ENCODE measurements around the gene NSMF.

Gene NSMF

GRCh38 chr9:137433349-137433915 lies 25.7 kb downstream of the NSMF start:
- no peak for DNase-seq (ENCODE audit: low read depth in 2 of 2)

DNA sequence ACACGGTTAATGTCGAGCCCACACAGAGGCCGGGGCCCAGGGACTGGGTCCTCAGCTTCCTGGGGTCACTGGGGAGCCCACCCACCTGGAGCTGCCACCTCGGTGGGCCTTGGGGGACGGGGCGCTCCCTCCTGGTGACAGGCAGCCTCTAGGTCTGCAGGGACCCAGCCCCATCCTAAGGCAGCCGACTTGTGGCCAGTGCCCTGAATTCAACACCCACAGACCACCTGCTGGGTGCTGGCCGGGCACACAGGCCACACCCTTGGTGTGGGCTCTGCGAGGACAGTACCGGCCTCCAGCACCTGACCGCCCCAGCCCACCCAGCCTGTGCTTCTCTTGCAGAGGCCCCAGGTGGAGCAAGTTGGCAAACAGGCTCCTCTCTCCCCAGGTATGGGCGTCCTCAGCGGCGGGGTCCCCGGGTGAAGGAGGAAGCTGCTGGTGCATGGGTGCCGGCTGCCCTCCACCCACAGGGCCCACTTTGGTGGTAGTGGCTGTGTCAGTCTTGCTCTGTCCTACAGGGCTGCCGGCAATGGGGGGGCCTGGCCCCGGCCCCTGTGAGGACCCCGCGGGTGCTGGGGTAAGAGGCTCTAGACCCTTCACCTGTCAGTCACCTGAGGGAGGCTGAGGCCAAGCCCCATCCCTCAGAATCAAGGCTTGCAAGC lies 26.3 kb downstream of the NSMF start:
- no peak for DNase-seq (ENCODE audit: low read depth in 2 of 2)

DNA sequence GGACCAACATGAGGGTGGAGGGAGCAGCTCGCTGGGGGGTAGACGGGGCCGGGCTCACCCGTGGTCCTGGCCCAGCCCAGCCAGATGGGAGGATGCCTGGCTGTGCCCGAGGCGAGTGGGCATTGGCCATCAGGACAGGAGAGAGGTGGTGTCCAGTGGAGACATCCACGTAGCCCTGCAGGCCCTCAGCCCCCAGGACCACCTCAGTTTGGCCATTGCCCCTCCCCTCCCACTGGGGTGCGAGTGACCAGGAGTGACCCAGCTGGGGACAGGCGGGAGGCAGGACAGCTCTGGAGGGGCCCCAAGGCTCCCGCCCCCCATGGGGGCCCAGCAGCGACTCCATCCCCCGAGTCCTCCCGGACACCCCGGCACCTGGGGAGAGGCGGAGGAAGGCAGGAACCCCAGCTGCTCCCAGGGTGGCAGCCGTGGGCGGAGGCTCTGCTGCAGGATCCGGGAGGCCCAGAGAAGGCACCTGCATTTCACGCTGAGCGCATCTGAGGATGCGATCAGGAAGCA lies 27.7 kb downstream of the NSMF start:
- DNase-seq (ENCODE audit: low read depth in 2 of 2), result no peak

GRCh38 chr9:137430723-137431415 lies 28.3 kb downstream of the NSMF start:
- no peak for DNase-seq (ENCODE audit: low read depth in 2 of 2)

- no peak for DNase-seq (ENCODE audit: low read depth in 2 of 2)
Measured at GRCh38 chr9:137429974-137430722, 29.0 kb downstream of the NSMF start.

- DNase-seq (ENCODE audit: low read depth in 2 of 2), result no peak
Measured at GRCh38 chr9:137429546-137429890, 29.6 kb downstream of the NSMF start.

- DNase-seq (ENCODE audit: low read depth in 2 of 2), result no peak
Measured at GRCh38 chr9:137428841-137429545, 30.1 kb downstream of the NSMF start.

DNA sequence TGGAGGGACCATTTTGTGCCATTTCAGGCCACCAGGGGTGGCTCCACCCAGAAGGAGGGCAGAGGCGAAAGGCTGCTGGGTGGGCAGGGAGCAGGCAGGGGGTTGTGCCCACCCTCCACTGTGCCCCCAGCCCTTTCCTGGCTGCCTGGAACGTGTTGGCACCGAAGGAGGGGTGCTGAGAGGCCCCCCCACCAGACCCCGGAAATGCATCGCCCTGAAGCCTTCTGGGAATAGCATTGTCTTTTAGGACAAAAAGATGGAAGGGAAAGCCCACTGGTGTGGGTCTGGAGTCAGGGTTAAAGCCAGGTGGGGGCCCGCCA lies 30.9 kb downstream of the NSMF start:
- DNase-seq (ENCODE audit: low read depth in 2 of 2), result no peak

GRCh38 chr9:137427454-137428310 lies 31.5 kb downstream of the NSMF start:
- no peak for DNase-seq (ENCODE audit: low read depth in 2 of 2)

DNA sequence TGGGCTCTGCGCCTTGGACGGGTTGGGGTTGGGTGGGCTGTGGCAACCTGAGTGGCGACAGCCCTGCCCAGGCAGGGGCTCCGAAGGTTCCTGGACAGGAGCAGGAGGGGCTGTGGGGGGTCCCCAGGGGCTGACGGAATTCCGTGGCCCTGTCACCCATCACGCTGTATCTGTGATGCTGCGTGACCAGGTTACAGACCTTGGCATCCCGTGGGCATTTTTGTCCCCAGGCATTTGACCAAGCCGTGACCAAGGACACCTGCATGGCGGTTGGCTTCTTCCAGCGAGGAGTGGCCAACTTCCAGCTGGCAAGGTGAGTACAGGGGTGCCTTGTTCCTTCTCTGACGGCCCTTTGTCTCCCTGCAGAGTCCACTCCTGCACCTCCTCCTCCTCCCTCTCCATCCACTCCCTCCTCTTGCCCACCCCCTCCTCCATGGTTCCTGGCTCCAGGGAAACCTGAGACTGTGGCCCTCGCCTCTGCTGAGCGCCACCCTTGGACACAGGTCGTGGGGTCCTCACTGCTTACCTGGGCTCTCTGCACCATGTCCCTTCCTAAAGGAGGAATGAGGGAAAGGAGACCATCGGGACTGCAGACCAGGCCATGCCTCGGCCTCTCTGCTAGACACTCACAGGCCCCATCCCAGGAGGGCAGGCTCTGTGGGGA lies 33.0 kb downstream of the NSMF start:
- no peak for DNase-seq (ENCODE audit: low read depth in 2 of 2)

- no peak for DNase-seq (ENCODE audit: low read depth in 2 of 2)
Measured at GRCh38 chr9:137423514-137424291, 35.4 kb downstream of the NSMF start.

DNA sequence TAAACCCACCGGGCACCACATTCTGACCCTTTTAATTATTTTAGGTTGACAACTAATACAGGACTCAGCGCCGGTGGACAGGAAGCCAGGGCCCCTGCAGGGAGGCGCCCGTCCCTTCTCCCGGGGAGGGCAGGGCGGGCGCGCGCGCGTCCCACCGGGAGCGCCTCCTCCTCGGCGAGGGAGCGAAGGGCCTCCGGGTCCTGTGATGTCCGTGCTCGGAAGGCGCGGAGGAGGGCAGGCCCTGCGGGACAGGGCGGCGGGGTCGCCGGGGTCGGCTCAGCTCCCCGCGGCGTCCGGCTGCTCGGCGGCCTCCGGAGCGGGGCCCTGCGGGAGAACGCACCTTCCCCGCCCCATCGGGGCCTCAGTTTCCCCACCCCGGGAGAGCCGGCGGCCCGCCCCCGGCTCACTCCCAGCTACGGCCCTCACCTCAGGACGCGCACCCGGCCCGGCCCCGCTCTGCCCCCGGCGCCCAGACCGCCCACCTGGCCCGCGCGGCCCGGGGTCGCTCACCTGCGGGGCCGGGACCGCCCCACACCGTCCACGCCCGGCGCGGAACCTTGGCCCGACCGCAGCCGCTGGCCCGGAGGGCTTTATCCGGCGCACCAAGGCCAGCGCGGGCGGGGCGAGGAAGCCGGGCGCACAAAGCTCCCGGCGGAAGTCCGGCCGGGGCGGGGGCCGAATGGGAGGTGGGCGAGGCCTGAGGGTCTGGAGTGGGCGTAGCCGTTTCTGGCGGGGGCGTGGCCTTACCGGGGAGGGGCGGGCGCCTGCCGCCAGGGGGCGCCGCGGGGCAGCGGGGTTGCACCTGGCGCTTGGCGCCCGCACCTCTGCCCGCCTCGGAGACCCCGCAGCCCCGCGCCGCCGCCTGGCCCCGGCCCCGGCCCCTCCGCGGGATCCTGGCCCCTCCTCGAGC lies 36.3 kb downstream of the NSMF start, which contains the start of the genes EXD3 and NOXA1:
Gene EXD3, minus strand, starts transcription at position 559 of the 910 bp plus-strand sequence. CDS start 27,805 bp downstream, outside the sequence.
Gene NOXA1, plus strand, starts transcription at position 790 of the 910 bp plus-strand sequence. CDS start 137 bp downstream, outside the sequence.
- peak; percentile 92 to 94 for DNase-seq (ENCODE audit: low read depth in 2 of 2)

DNA sequence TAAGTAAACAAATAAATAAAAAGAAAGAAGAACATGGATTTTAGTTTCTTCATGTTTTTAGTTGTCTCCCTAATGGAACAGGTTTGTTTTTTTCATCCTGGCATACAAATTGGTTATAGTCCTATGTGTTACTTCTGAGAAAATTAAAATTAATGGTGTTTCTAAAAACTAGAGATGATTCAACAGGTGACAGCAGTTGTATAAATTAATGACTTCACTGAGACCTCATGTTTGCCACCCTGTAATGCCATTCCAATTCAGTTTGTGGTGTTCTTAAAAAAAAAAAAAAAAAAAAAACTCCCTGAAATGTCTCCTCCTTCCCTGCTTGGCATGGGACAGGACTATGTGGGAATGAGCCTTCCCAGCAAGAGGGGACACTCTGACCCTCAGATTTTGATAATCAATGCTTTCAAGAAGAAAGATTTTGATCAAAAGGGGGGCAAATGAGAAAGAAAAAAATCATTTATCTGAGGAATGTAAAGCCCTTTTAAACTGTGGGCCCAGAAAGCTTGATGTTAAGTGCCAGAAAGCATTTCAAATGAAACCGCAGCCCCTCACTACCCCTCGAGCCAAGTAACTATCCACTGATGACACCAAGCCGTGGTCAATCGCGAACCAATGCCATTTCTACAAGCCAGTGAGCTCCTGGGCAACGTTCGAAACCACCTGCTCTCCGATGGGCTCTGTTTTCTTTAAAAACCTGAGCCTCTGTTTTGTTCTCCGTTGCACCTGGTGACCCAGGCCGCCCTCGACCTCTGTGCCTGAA lies 37.1 kb downstream of the NSMF start:
- no peak for DNase-seq (ENCODE audit: low read depth in 2 of 2)

- no peak for DNase-seq (ENCODE audit: low read depth in 2 of 2)
Measured at GRCh38 chr9:137417161-137418021, 41.7 kb downstream of the NSMF start.

- DNase-seq (ENCODE audit: low read depth in 2 of 2), result no peak
Measured at GRCh38 chr9:137416563-137417151, 42.5 kb downstream of the NSMF start.

DNA sequence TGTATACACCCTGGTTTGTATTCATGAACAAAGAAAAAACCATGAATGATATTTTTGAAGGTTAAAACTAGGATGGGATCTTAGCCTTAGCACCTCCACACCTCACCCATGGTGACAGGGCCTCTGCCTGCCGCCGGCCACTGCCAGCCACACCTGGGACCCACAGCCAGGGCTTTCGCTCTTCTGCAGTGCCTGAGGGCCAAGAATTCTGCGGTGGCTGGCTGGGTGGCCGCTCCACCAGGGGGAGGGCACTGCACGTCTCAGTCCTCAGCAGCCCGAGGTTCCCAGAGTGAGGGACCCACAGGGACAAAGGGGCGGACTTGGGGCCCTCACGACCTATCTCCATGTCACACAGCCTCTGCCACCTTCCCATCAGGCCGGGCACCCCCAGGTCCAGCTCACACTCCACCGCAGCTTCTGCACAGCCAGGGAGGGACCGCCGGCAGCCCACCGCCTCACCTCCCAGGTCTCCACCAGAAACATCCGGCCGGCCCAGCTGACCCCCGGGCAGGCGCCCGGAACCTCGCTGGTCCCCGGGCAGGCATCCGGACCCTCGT lies 43.0 kb downstream of the NSMF start:
- no peak for DNase-seq (ENCODE audit: low read depth in 2 of 2)

Data from stimulated activated CD4-positive, alpha-beta T cell treated with anti-CD3 and anti-CD28 coated beads, Interleukin-15, amount 100 ng/mL, for 48 hours (primary cell).